ENCODE data around the gene ANXA6.

ANXA6 gene

DNA sequence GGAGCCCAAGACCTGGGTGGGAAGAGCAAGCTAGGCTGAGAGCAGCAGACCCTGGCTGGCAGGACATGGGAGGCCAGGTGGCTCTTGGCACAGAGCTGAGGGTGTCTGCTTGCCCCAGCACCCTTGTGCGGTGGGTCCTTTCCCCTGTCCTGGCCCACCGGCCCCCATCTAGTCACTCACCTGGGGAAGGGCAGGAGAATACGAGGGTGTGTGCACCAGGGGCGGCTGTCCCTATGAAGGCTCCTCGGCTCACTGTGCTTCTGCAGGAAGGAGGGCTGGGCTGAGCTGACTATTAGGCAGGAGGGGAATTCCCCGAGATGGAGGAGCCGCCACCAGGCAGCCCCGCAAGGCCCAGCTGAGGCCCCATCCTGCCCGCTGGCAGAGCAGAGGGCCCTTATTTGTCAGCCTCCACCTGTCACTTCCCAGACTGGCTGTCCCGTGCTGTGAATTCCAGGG lies 70.6 kb downstream of the ANXA6 start:
- no peak overlapping the region for H3K4me3 ChIP-seq (ENCODE audit: low read length)
- WGBS = 79% methylated on average over 10 of the region's 10 CpGs

DNA sequence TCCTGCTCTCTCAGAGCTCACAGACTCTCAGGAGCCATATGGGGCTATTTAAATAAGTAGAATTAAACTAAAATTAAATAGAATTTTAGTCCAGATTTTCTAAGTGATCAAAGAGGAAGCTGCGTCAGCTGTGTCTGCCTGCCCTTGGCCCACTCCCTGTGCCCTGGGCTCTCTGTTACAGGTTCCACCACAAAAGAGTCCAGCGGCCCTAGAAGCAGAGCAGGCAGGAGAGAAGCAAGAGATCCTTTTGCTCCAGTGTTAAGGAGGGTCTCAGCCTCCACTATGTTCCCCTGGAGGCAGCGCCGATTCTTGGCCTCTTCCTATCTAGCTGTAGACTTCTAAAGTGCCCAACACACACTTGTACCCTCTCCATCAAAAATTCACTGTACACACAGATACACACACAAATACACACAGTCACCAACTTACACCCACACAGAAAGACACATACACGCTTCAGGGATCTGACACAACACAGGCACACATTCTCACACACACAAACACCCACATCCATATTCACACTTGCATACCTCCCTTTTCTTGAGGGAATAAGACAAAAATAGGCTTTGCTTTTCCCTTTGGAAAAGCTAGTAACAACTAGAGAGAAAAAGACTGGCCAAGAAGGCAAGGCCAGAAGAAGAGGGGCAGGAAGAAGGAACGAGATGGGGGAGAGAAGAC lies 71.2 kb downstream of the ANXA6 start:
- WGBS = 83% methylated on average over 6 of the region's 6 CpGs
- H3K27me3 ChIP-seq (ENCODE audit: insufficient read depth, low read length) = no peaks in the 10 kb centered on the region
- no peak overlapping the region for H3K9ac ChIP-seq (ENCODE audit: low read depth, low read length)
- peaks cover 8% of the 10 kb centered on the region; the same call in 1 of the 2 replicates for H3K4me1 ChIP-seq (ENCODE audit: insufficient read depth, low read length)
- no peak overlapping the region for H3K4me3 ChIP-seq (ENCODE audit: low read length)
- H3K27ac ChIP-seq (ENCODE audit: low read depth, low read length) = no peak overlapping the region
- no peaks in the 10 kb centered on the region for H3K36me3 ChIP-seq (ENCODE audit: insufficient read depth, low read length)
- no peaks in the 10 kb centered on the region for H3K9me3 ChIP-seq (ENCODE audit: insufficient read depth, low read depth, low read length)

More for the DNA sequence above, 70.6 kb downstream of the ANXA6 start:
- H3K4me1 ChIP-seq (ENCODE audit: insufficient read depth, low read length) = peaks cover 2% of the 10 kb centered on the region; the same call in 1 of the 2 replicates
- H3K9ac ChIP-seq (ENCODE audit: low read depth, low read length) = no peak overlapping the region
- H3K27me3 ChIP-seq (ENCODE audit: insufficient read depth, low read length) = no peaks in the 10 kb centered on the region
- no peaks in the 10 kb centered on the region for H3K36me3 ChIP-seq (ENCODE audit: insufficient read depth, low read length)
- H3K27ac ChIP-seq (ENCODE audit: low read depth, low read length) = no peak overlapping the region
- H3K9me3 ChIP-seq (ENCODE audit: insufficient read depth, low read depth, low read length) = no peaks in the 10 kb centered on the region

GRCh38 chr5:151085517-151086041 lies 72.0 kb downstream of the ANXA6 start:
- 57% methylated on average over 9 of the region's 9 CpGs for WGBS
- Histone ChIP-seq H3K4me3 (ENCODE audit: low read length) (no peak overlapping the region), H3K9ac (ENCODE audit: low read depth, low read length) (no peak overlapping the region), H3K9me3 (ENCODE audit: insufficient read depth, low read depth, low read length) (no peaks in the 10 kb centered on the region), H3K36me3 (ENCODE audit: insufficient read depth, low read length) (no peaks in the 10 kb centered on the region), H3K4me1 (ENCODE audit: insufficient read depth, low read length) (peaks cover 9% of the 10 kb centered on the region; the same call in 1 of the 2 replicates), H3K27ac (ENCODE audit: low read depth, low read length) (no peak overlapping the region), H3K27me3 (ENCODE audit: insufficient read depth, low read length) (no peaks in the 10 kb centered on the region)

DNA sequence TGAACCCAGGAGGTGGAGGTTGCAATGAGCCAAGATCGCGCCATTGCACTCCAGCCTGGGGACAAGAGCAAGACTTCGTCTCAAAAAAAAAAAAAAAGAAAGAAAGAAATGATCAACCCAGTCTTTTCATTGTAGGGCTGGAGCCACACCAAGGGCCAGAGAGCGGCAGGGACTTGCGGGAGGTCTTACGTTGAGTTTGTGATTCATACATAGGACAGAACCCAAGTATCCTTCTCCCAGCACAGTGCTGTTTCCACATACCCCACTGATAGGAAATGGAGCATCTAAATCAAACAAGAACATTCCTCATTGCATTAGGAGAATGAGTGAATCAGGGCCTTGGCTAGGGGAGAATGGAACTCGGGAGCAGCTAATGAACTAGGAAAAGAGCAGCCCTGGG lies 73.2 kb downstream of the ANXA6 start:
- H3K27me3 ChIP-seq (ENCODE audit: insufficient read depth, low read length) = peaks cover 2% of the 10 kb centered on the region; the same call in 1 of the 2 replicates
- H3K36me3 ChIP-seq (ENCODE audit: insufficient read depth, low read length) = no peaks in the 10 kb centered on the region
- H3K9ac ChIP-seq (ENCODE audit: low read depth, low read length) = no peak overlapping the region
- H3K9me3 ChIP-seq (ENCODE audit: insufficient read depth, low read depth, low read length) = no peaks in the 10 kb centered on the region
- no peak overlapping the region for H3K27ac ChIP-seq (ENCODE audit: low read depth, low read length)
- 94% methylated on average over 7 of the region's 7 CpGs for WGBS
- no peak overlapping the region for H3K4me3 ChIP-seq (ENCODE audit: low read length)
- H3K4me1 ChIP-seq (ENCODE audit: insufficient read depth, low read length) = peaks cover 15% of the 10 kb centered on the region

DNA sequence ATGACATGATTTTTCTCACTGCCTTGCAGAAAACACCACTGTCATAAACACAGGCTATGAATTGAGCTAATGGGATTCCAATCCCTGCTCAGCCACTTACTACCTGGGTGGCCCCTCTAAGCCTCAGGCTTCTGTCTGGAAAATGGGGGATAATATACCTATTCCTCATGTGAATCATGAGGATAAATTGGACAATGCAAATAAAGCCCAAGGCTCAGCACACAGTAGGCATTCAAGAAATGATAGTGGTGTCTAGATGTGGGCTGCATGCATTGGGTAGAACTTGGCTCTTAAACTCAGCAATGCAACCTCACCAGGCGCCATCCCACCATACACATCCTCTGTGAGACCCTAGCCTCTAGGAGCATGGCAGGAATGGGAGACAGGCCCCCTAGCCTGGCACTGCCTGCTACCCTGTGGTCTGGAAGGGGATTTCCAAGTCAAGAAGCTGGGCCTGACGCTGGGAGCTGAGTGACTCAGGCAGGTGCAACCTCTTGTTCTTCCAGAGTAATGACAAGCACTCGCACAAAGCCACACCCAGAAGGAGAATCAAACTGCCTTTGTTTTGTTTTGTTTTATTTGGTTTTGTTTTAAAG lies 74.4 kb downstream of the ANXA6 start:
- Histone ChIP-seq H3K27ac (ENCODE audit: low read depth, low read length) (no peak overlapping the region), H3K9me3 (ENCODE audit: insufficient read depth, low read depth, low read length) (no peaks in the 10 kb centered on the region), H3K4me3 (ENCODE audit: low read length) (no peak overlapping the region), H3K4me1 (ENCODE audit: insufficient read depth, low read length) (peaks cover 15% of the 10 kb centered on the region), H3K36me3 (ENCODE audit: insufficient read depth, low read length) (no peaks in the 10 kb centered on the region), H3K27me3 (ENCODE audit: insufficient read depth, low read length) (peaks cover 2% of the 10 kb centered on the region; the same call in 1 of the 2 replicates), H3K9ac (ENCODE audit: low read depth, low read length) (no peak overlapping the region)
- 77% methylated on average over 3 of the region's 3 CpGs for WGBS

DNA sequence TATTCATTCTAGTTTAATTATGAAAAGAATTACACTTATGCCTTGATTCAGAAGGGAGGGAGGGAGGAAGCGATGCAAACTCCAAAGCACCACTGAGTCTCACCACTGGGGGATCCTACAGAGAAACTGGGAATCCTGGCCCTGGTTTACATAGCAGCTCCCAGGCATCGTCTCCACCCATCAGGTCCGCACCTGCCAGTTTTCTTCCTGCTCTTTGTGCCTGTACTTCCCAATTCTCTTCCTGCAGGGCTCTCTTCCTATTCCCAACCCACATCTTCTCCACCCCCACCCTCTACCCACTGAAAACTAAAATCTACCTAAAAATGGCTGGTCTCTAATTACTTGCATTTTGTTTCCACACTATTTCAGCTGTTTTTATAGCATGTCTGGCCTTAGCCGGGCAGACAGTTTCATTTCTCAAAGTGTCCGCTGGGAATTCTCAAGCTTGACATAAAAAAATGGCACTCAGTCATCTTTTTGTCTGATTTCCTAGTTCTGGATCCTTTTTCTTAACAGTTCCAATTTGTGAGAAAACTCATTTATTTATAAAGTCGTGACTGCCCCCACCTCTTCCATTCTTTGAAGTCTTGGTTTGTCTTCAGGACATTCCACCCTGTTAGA lies 75.2 kb downstream of the ANXA6 start:
- peak overlapping the region; percentile 73; the same call in 1 of the 2 replicates for H3K4me3 ChIP-seq (ENCODE audit: low read length)
- no peak overlapping the region for H3K27ac ChIP-seq (ENCODE audit: low read depth, low read length)
- WGBS = 54% methylated on average over 6 of the region's 6 CpGs
- H3K4me1 ChIP-seq (ENCODE audit: insufficient read depth, low read length) = peaks cover 15% of the 10 kb centered on the region
- peaks cover 2% of the 10 kb centered on the region; the same call in 1 of the 2 replicates for H3K27me3 ChIP-seq (ENCODE audit: insufficient read depth, low read length)
- no peak overlapping the region for H3K9ac ChIP-seq (ENCODE audit: low read depth, low read length)
- H3K36me3 ChIP-seq (ENCODE audit: insufficient read depth, low read length) = no peaks in the 10 kb centered on the region
- no peaks in the 10 kb centered on the region for H3K9me3 ChIP-seq (ENCODE audit: insufficient read depth, low read depth, low read length)

GRCh38 chr5:151081431-151082281 lies 75.9 kb downstream of the ANXA6 start:
- WGBS = 28% methylated on average over 11 of the region's 15 CpGs
- peak overlapping the region; percentile 82 for H3K27ac ChIP-seq (ENCODE audit: low read depth, low read length)
- H3K4me3 ChIP-seq (ENCODE audit: low read length) = peak overlapping the region; percentile 73
- no peaks in the 10 kb centered on the region for H3K9me3 ChIP-seq (ENCODE audit: insufficient read depth, low read depth, low read length)
- no peaks in the 10 kb centered on the region for H3K36me3 ChIP-seq (ENCODE audit: insufficient read depth, low read length)
- H3K4me1 ChIP-seq (ENCODE audit: insufficient read depth, low read length) = peaks cover 15% of the 10 kb centered on the region
- peaks cover 2% of the 10 kb centered on the region; the same call in 1 of the 2 replicates for H3K27me3 ChIP-seq (ENCODE audit: insufficient read depth, low read length)
- H3K9ac ChIP-seq (ENCODE audit: low read depth, low read length) = peak overlapping the region; percentile 71

DNA sequence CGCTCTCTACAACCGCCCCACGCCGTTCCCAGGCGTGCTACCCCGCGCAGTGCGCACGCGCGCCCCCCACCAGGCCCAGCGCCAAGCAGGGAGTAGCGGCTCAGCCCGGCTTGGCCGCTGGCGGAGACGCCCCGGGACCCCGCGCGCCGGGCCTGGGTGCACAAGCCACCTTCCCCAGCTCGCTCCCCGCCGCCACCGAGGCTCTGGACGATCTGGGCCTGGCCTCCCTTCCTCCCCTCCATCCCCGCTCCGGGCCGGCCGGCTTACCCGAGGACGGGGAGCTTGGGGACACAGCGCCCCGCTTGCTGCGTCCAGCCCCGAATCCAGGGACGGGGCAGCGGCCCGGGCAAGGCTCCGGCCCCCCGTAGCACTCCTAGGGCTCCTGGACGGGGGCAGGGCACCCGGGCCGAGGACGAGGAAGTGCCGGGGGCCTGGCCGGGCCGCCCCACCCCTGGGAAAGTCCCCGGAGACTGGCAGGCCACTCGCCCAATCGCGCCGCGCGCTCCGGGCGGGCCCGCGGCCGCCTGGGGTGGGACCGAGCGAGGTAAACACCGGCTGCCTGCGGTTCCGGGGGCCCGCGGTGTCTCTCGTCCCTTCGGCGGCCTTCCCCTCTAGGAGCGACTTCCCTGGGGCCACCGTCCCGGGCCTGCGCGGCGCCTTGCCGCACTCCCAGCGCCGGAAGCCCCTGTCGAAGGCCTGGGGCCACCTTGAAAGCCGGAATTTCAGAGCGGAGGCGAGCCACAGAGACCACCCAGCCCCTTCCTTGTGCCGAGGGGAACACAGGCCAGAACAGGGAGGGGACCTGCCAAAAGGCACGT lies 76.8 kb downstream of the ANXA6 start, which contains the start of gene TNIP1:
Gene TNIP1 (minus strand): TSS at position 422 of the 818 bp plus-strand sequence. CDS start 15,939 bp downstream, outside the sequence.
- Histone ChIP-seq H3K27ac (ENCODE audit: low read depth, low read length) (peak within 1 kb of the TSS; percentile 82), H3K27me3 (ENCODE audit: insufficient read depth, low read length) (peaks cover 2% of the 10 kb centered on the region; the same call in 1 of the 2 replicates), H3K4me3 (ENCODE audit: low read length) (peak within 1 kb of the TSS; percentile 73), H3K9ac (ENCODE audit: low read depth, low read length) (peak within 1 kb of the TSS; percentile 71), H3K9me3 (ENCODE audit: insufficient read depth, low read depth, low read length) (no peaks in the 10 kb centered on the region), H3K36me3 (ENCODE audit: insufficient read depth, low read length) (no peaks in the 10 kb centered on the region), H3K4me1 (ENCODE audit: insufficient read depth, low read length) (peaks cover 15% of the 10 kb centered on the region)
- WGBS = under 1% methylated on average over 86 of the region's 86 CpGs

DNA sequence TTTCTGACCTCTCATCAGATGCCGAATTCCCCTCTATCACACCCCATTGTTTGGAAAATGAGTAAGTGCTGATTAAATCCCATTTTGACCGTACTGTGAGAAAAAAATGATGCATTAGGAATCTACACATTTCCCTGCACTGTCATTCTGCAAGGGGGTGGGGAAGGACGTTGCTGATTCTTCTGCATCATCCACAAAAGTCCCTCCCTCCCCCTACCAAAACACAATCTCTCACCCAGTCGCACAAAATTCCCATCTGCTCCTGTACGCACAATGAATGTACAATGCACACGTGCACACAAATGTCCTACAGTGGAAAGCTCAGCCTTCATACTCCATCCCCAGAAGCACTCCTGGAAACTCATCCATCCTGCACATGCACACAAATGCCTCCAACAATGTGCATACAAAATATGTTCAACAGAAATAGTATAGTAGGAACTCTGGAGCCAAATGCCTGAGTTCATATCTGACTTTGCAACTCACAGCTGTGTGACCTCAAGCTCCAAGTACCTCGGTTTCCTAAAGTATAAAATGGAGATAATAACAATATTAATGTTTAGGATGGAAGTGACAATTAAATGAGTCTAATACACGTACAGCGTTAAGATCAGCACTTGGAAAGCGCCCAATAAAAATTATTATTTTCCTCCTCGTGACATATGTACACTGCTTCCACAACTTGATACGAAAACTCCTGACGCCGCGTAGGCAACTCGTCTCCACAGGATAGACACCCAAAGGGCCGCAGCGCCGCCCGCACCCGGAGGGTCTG lies 77.6 kb downstream of the ANXA6 start:
- H3K4me3 ChIP-seq (ENCODE audit: low read length) = peak overlapping the region; percentile 73
- H3K27ac ChIP-seq (ENCODE audit: low read depth, low read length) = no peak overlapping the region; the same call in 1 of the 2 replicates
- H3K27me3 ChIP-seq (ENCODE audit: insufficient read depth, low read length) = peaks cover 2% of the 10 kb centered on the region; the same call in 1 of the 2 replicates
- peaks cover 15% of the 10 kb centered on the region for H3K4me1 ChIP-seq (ENCODE audit: insufficient read depth, low read length)
- H3K36me3 ChIP-seq (ENCODE audit: insufficient read depth, low read length) = no peaks in the 10 kb centered on the region
- H3K9me3 ChIP-seq (ENCODE audit: insufficient read depth, low read depth, low read length) = no peaks in the 10 kb centered on the region
- 21% methylated on average over 19 of the region's 21 CpGs for whole genome bisulfite sequencing
- H3K9ac ChIP-seq (ENCODE audit: low read depth, low read length) = peak overlapping the region; percentile 71
